BJ (cell line): ENCODE results near the gene RBM39. TPM values are rescaled to one million over a fixed set of nuclear protein-coding genes. Genes with fewer than 3 reads are reported as not detected.
"Not testable (repeated sequence)": the region's sequence is repeated elsewhere in the genome, so short reads cannot be mapped to it uniquely, and the experiment has no call there.

ENCODE experiments used
- CTCF ChIA-PET: fragments of 350-600 bp; formaldehyde crosslinking; extraction: SDS; loops from one replicate; lab custom pipeline; 2021; ENCODE audit warnings: antibody characterized with exemption, inconsistent platforms; lab: Yijun Ruan, JAX
- POLR2A ChIA-PET: fragments of 300-600 bp; sonication (Branson Sonifier 250); formaldehyde crosslinking; extraction: SDS; loops from one replicate; lab custom pipeline; 2021; ENCODE audit warnings: antibody characterized with exemption; lab: Charles Lee
- DNase-seq: peaks from one replicate; pipeline ENCODE4 v3.0.0-alpha.2; 2011; ENCODE audit warnings: low read depth
- H3K27me3 ChIP-seq: 2 replicates; pipeline ENCODE4 v1.6.0; 2011; ENCODE audit warnings: low read length; ENCODE audit not compliant: control insufficient read depth, insufficient read depth
- H3K36me3 ChIP-seq: 2 replicates; pipeline ENCODE4 v1.5.1; 2011; ENCODE audit warnings: low read length; ENCODE audit not compliant: control insufficient read depth, insufficient read depth
- H3K4me3 ChIP-seq: 2 replicates; pipeline ENCODE4 v1.5.1; 2011; ENCODE audit warnings: low read depth, mild to moderate bottlenecking, control low read depth, low read length
- polyA plus RNA-seq: library from polyadenylated mRNA; depleted of rRNA; stranded (reverse); fragments of >200 nt; gene quantifications from 2 replicates; pipeline ENCODE4 v1.2.3, GENCODE V29; 2011
- TF ChIP-seq, protein P1 (sequence below): IDR thresholded peaks from 2 replicates; pipeline ENCODE4 v1.5.1; 2011; ENCODE audit warnings: low read depth, mild to moderate bottlenecking, control low read depth, inconsistent platforms, low read length, moderate library complexity; ENCODE audit not compliant: insufficient read depth

The RBM39 gene
- polyA plus RNA-seq, 1 experiment: 63.5 TPM

DNA sequence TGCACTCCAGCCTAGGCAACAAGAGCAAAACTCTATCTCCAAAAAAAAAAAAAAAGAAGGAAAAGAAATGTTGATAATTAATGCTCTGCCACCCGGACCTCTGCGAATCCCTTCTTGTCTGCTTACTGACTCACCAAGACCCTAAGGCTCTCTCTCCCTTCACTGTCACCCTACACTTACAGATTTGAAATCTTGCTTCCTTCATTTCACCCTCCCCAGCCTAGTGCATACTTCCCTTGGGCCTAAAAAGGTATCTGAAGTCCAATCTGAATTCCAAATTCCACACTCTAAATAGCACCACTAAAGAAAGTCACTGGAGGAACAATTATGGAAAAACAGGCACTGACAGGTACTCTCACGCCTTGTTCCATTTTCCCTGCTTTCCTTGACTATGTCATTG is 20.4 kb upstream of the RBM39 start:
- POLR2A ChIA-PET: no interaction called here
- no peak for DNase-seq
- Histone ChIP-seq H3K36me3 (no peaks in the 10 kb centered on the region), H3K27me3 (no peaks in the 10 kb centered on the region), H3K4me3 (no peak overlapping the region)
- CTCF ChIA-PET: no interaction called here
- TF ChIP-seq, protein P1, sequence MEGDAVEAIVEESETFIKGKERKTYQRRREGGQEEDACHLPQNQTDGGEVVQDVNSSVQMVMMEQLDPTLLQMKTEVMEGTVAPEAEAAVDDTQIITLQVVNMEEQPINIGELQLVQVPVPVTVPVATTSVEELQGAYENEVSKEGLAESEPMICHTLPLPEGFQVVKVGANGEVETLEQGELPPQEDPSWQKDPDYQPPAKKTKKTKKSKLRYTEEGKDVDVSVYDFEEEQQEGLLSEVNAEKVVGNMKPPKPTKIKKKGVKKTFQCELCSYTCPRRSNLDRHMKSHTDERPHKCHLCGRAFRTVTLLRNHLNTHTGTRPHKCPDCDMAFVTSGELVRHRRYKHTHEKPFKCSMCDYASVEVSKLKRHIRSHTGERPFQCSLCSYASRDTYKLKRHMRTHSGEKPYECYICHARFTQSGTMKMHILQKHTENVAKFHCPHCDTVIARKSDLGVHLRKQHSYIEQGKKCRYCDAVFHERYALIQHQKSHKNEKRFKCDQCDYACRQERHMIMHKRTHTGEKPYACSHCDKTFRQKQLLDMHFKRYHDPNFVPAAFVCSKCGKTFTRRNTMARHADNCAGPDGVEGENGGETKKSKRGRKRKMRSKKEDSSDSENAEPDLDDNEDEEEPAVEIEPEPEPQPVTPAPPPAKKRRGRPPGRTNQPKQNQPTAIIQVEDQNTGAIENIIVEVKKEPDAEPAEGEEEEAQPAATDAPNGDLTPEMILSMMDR: no peak

DNA sequence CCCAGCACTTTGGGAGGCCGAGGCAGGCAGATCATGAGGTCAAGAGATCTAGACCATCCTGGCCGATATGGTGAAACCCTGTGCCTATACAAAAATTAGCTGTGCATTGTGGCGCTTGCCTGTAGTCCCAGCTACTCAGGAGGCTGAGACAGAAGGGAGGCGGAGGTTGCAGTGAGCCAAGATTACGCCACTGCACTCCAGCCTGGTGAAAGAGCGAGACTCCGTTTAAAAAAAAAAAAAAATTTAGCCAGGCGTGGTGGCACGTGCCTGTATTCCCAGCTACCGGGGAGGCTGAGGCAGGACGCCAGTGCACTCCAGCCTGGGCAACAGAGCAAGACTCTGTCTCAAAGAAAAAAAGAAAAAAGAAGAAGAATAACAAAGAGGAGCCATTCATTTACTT is 19.5 kb upstream of the RBM39 start:
- CTCF ChIA-PET: interaction anchor here (0.6 kb wide), 2 partner anchors 12 to 1458 kb away, joined by 3 read pairs; no protein-coding TSS in a partner anchor
- H3K36me3 ChIP-seq, H3K27me3 ChIP-seq, H3K4me3 ChIP-seq, DNase-seq, POLR2A ChIA-PET: not testable (repeated sequence)

DNA sequence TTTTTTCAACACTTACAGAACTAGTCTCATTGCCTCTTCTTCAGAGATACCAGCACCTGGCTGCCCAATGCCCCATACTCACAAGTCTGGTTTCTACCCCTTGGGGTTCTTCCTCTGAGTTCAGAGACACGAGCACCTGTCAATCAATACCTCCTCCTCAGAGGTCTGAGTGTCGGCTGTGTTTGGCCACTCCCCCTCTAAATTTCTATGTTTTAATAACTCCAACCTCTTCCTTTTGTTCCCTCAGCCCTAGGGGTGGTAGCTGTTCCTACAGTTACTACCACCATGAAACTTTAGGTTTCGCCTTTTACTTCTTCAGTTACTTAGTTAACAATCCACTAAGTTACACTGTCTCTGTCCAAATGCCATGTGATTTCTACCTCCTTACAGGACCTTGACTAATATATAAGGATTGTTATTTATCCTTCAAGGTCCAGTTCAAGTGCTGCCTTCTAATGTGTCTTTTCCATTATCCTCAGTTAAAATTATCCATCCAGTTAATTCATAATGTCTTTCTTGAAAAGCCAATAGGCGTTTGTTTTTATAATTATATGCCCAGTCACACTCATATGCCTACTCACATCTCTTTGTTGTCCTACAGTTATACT is 15.1 kb upstream of the RBM39 start:
- H3K27me3 ChIP-seq: no peaks in the 10 kb centered on the region
- POLR2A ChIA-PET: no interaction called here
- CTCF ChIA-PET: no interaction called here
- TF ChIP-seq, protein P1: no peak
- H3K36me3 ChIP-seq: no peaks in the 10 kb centered on the region
- DNase-seq: no peak
- H3K4me3 ChIP-seq: no peak overlapping the region

DNA sequence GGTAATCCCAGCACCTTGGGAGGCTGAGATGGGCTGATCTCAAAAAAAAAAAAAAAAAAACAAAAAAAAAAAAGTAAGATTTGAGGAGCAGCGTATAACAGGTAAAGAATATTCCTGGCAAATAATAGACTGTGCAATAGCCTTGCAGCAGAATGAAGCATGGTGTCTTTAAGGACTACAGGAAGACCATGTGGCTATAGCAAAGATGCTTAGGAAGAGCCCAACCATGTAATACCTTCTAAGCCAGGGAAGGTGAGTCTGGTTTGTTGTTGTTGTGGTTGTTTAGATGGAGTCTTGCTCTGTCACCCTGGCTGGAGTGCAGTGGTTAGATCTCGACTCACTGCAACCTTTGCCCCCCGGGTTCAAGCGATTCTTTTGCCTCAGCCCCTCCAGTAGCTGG is 14.3 kb upstream of the RBM39 start:
- ChIA-PET CTCF (interaction anchor here (1.6 kb wide), 1 partner anchor 13 kb away, joined by 7 read pairs; no protein-coding TSS in a partner anchor), POLR2A (no interaction called here)
- TF ChIP-seq, protein P1: no peak
- Histone ChIP-seq H3K4me3 (no peak overlapping the region), H3K36me3 (no peaks in the 10 kb centered on the region), H3K27me3 (no peaks in the 10 kb centered on the region)
- no peak for DNase-seq

DNA sequence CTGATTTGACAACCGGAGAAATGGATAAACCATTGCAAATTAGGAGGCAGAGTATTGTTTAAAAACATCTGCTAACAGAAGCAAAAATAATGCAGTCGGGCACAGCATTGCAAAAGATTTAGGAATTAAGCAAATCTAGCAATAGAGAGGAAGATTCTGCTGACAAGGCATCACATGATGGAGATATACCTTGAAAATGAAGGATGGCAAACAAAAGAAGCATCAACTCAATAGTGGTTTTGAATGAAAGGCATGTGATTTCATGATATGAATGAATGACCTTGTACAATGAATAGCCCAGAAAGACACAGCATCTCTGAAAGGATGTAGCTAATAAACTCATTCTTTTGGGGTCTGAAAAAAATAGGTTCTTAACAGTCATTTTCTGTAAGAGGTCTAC is 8.6 kb upstream of the RBM39 start:
- no peaks in the 10 kb centered on the region for H3K36me3 ChIP-seq
- CTCF ChIA-PET: no interaction called here
- TF ChIP-seq, protein P1: no peak
- H3K4me3 ChIP-seq: no peak overlapping the region
- no peak for DNase-seq
- POLR2A ChIA-PET: no interaction called here
- H3K27me3 ChIP-seq: no peaks in the 10 kb centered on the region

DNA sequence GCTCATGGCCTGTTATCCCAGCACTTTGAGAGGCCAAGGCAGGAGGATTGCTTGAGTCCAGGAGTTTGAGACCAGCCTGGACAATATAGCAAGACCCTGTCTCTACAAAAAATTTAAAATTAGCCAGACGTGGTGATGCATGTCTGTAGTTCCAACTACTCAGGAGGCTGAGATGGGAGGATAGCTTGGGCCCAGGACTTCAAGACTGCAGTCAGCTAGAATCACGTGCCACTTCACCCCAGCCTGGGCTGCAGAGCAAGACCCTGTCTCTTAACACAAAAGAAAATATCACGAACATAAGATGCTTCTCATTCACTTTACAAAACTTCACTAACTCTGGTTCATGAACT is 2.4 kb upstream of the RBM39 start:
- CTCF ChIA-PET: interaction anchor here (2.4 kb wide), 1 partner anchor 11 kb away, joined by 7 read pairs; no protein-coding TSS in a partner anchor
- not testable (repeated sequence) for H3K27me3 ChIP-seq, DNase-seq, H3K4me3 ChIP-seq, H3K36me3 ChIP-seq
- POLR2A ChIA-PET: interaction anchor here (0.6 kb wide), 2 partner anchors 10 to 209 kb away, joined by 3 read pairs; no protein-coding TSS in a partner anchor
